Measurements from ENCODE around the gene CDH1.

CDH1 gene

GRCh38 chr16:68756239-68756915 is 19.3 kb downstream of the CDH1 start:
- peak; percentile 82 for DNase-seq (ENCODE audit: low spot score)
- in situ Hi-C loops (cut with MboI; ENCODE audit: low pct_unique_long_range_greater_than_20kb, low sequenced_read_pairs, unreplicated experiment): no loop called here
- TF ChIP-seq CTCF (IDR thresholded peaks at IDR 0.05; ENCODE audit: extremely low read depth, insufficient read depth, missing control alignments): no peak

- DNase-seq (ENCODE audit: low spot score): no peak
- in situ Hi-C loops (cut with MboI; ENCODE audit: low pct_unique_long_range_greater_than_20kb, low sequenced_read_pairs, unreplicated experiment): no loop called here
- TF ChIP-seq CTCF (IDR thresholded peaks at IDR 0.05; ENCODE audit: extremely low read depth, insufficient read depth, missing control alignments): no peak
Measured at GRCh38 chr16:68757625-68757935, 20.5 kb downstream of the CDH1 start.

- no peak for DNase-seq (ENCODE audit: low spot score)
- TF ChIP-seq CTCF (IDR thresholded peaks at IDR 0.05; ENCODE audit: extremely low read depth, insufficient read depth, missing control alignments): no peak
- in situ Hi-C loops (cut with MboI; ENCODE audit: low pct_unique_long_range_greater_than_20kb, low sequenced_read_pairs, unreplicated experiment): no loop called here
Measured at GRCh38 chr16:68759062-68759461, 22.0 kb downstream of the CDH1 start.

GRCh38 chr16:68760671-68761275 is 23.7 kb downstream of the CDH1 start:
- in situ Hi-C loops (cut with MboI; ENCODE audit: low pct_unique_long_range_greater_than_20kb, low sequenced_read_pairs, unreplicated experiment): no loop called here
- DNase-seq (ENCODE audit: low spot score): peak; percentile 62

GRCh38 chr16:68762996-68763756 is 26.1 kb downstream of the CDH1 start:
- no peak for DNase-seq (ENCODE audit: low spot score)
- no peak for TF ChIP-seq CTCF (IDR thresholded peaks at IDR 0.05; ENCODE audit: extremely low read depth, insufficient read depth, missing control alignments)
- in situ Hi-C loops (cut with MboI; ENCODE audit: low pct_unique_long_range_greater_than_20kb, low sequenced_read_pairs, unreplicated experiment): no loop called here

More at GRCh38 chr16:68760671-68761275, 23.7 kb downstream of the CDH1 start:
- TF ChIP-seq CTCF (IDR thresholded peaks at IDR 0.05; ENCODE audit: extremely low read depth, insufficient read depth, missing control alignments): no peak

GRCh38 chr16:68764862-68765261 is 27.8 kb downstream of the CDH1 start:
- in situ Hi-C loops (cut with MboI; ENCODE audit: low pct_unique_long_range_greater_than_20kb, low sequenced_read_pairs, unreplicated experiment): no loop called here
- DNase-seq (ENCODE audit: low spot score): peak; percentile 41
- TF ChIP-seq CTCF (IDR thresholded peaks at IDR 0.05; ENCODE audit: extremely low read depth, insufficient read depth, missing control alignments): no peak

Data from GM13977 (cell line).